GM12878 (cell line): ENCODE results near the gene GIMAP2. TPM values are rescaled to one million over a fixed set of nuclear protein-coding genes. Genes with fewer than 3 reads are reported as not detected.

Source experiments
- ATF7 ChIP-seq: fragments of 450-650 bp; IDR thresholded peaks from 2 replicates; pipeline ENCODE4 v1.6.1; 2016; ENCODE audit warnings: low read depth, mild to moderate bottlenecking
- BHLHE40 ChIP-seq, 2 experiments: fragments of 450-650 bp in 1 of 2; IDR thresholded peaks; 2 replicates each; pipeline ENCODE4 v1.6.1; 2011 to 2017; ENCODE audit warnings: low read depth in 2 of 2, borderline replicate concordance in 1 of 2, improper control_type of control experiment in 1 of 2, low read length in 1 of 2, mild to moderate bottlenecking in 1 of 2
- BMI1 ChIP-seq: fragments of 450-650 bp; IDR thresholded peaks from 2 replicates; pipeline ENCODE4 v1.6.1; 2016; ENCODE audit warnings: mild to moderate bottlenecking, moderate library complexity, borderline replicate concordance
- CHD1 ChIP-seq: IDR thresholded peaks from 2 replicates; pipeline ENCODE4 v1.6.1; 2012; ENCODE audit warnings: low read depth, low read length, improper control_type of control experiment
- ESRRA ChIP-seq: IDR thresholded peaks from 2 replicates; pipeline ENCODE4 v1.6.1; 2012; ENCODE audit warnings: mild to moderate bottlenecking, low read length, improper control_type of control experiment
- ETV6 ChIP-seq, 2 experiments: fragments of 450-650 bp in 1 of 2; IDR thresholded peaks in 1 of 2; conservative IDR thresholded peaks in 1 of 2; 2 replicates each; pipeline ENCODE4 v1.6.1; 2014; ENCODE audit warnings: antibody characterized with exemption in 1 of 2, borderline replicate concordance in 1 of 2, low read depth in 1 of 2, mild to moderate bottlenecking in 1 of 2, moderate library complexity in 1 of 2
- EZH2 ChIP-seq: IDR thresholded peaks from 2 replicates; pipeline ENCODE4 v1.6.1; 2012; ENCODE audit warnings: low read depth, mild to moderate bottlenecking, control low read depth, inconsistent platforms, low read length, borderline replicate concordance; ENCODE audit not compliant: control insufficient read depth
- FOXM1 ChIP-seq: IDR thresholded peaks from 2 replicates; pipeline ENCODE4 v1.6.1; 2012; ENCODE audit warnings: low read depth, mild to moderate bottlenecking, inconsistent platforms, low read length, moderate library complexity
- HDAC6 ChIP-seq: fragments of 200-600 bp; sonication (generic); IDR thresholded peaks from one replicate; pipeline ENCODE4 v1.8.0; 2017; ENCODE audit warnings: antibody characterized with exemption; ENCODE audit not compliant: unreplicated experiment
- HDGF ChIP-seq: fragments of 450-650 bp; IDR thresholded peaks from 2 replicates; pipeline ENCODE4 v1.6.1; 2016; ENCODE audit warnings: antibody characterized with exemption
- JUNB ChIP-seq: IDR thresholded peaks from 2 replicates; pipeline ENCODE4 v1.6.1; 2016; ENCODE audit warnings: antibody characterized with exemption, mild to moderate bottlenecking
- LARP7 ChIP-seq: fragments of 450-650 bp; IDR thresholded peaks from 2 replicates; pipeline ENCODE4 v1.6.1; 2017; ENCODE audit warnings: mild to moderate bottlenecking
- NFXL1 ChIP-seq: fragments of 450-650 bp; IDR thresholded peaks from 2 replicates; pipeline ENCODE4 v1.6.1; 2017; ENCODE audit warnings: antibody characterized with exemption, mild to moderate bottlenecking, borderline replicate concordance
- POLR2A ChIP-seq: IDR thresholded peaks from 2 replicates; pipeline ENCODE4 v1.6.1; 2011; ENCODE audit warnings: low read depth, mild to moderate bottlenecking, low read length
- RAD51 ChIP-seq: fragments of 450-650 bp; IDR thresholded peaks from 2 replicates; pipeline ENCODE4 v1.6.1; 2016; ENCODE audit warnings: moderate library complexity, mild to moderate bottlenecking, inconsistent platforms
- RBBP5 ChIP-seq: fragments of 200-600 bp; sonication (generic); conservative IDR thresholded peaks from 2 replicates; pipeline ENCODE4 v1.6.1; 2016
- SMAD1 ChIP-seq: fragments of 450-650 bp; IDR thresholded peaks from 2 replicates; pipeline ENCODE4 v1.6.1; 2018; ENCODE audit warnings: mild to moderate bottlenecking, low read depth; ENCODE audit not compliant: partially characterized antibody
- SPI1 ChIP-seq: IDR thresholded peaks from 2 replicates; pipeline ENCODE4 v1.6.1; 2011; ENCODE audit warnings: low read depth, mild to moderate bottlenecking, low read length, moderate library complexity, borderline replicate concordance; ENCODE audit not compliant: insufficient read depth
- TARDBP ChIP-seq: IDR thresholded peaks from 2 replicates; pipeline ENCODE4 v1.6.1; 2016; ENCODE audit warnings: borderline replicate concordance
- TCF12 ChIP-seq: IDR thresholded peaks from 2 replicates; pipeline ENCODE4 v1.6.1; 2011; ENCODE audit warnings: low read depth, mild to moderate bottlenecking, low read length
- WRNIP1 ChIP-seq: IDR thresholded peaks from 2 replicates; pipeline ENCODE4 v1.6.1; 2011; ENCODE audit warnings: low read depth, low read length, improper control_type of control experiment, borderline replicate concordance
- YY1 ChIP-seq: IDR thresholded peaks from 2 replicates; pipeline ENCODE4 v1.6.1; 2011; ENCODE audit warnings: low read depth, mild to moderate bottlenecking, low read length
- ZBED1 ChIP-seq: IDR thresholded peaks from 2 replicates; pipeline ENCODE4 v1.6.1; 2016; ENCODE audit warnings: borderline replicate concordance
- ZNF207 ChIP-seq: fragments of 450-650 bp; IDR thresholded peaks from 2 replicates; pipeline ENCODE4 v1.6.1; 2014; ENCODE audit warnings: antibody characterized with exemption, mild to moderate bottlenecking, borderline replicate concordance
- ZNF274 ChIP-seq: IDR thresholded peaks from one replicate; pipeline ENCODE4 v1.8.0; 2011; ENCODE audit not compliant: insufficient read length, insufficient read depth
- polyA plus RNA-seq, 11 experiments: library from polyadenylated mRNA; depleted of rRNA in 4 of 11; unstranded in 6 of 11; stranded (reverse) in 5 of 11; fragments of >200 nt; fragmentation: Nextera tagmentation in 4 of 11; fragmentation: Illumina TruSeq in 1 of 11; extraction: Ambion mirVana in 4 of 11; extraction: Trizol in 1 of 11; gene quantifications; 1 replicate in 1 of 11; 2 replicates in 10 of 11; pipeline versions ENCODE4 v1.2.1 to v1.2.3, GENCODE V29; 2011 to 2016; ENCODE audit warnings: inconsistent platforms in 2 of 11, missing spikeins in 2 of 11, low read depth in 1 of 11
- total RNA-seq, 4 experiments: library from RNA; depleted of rRNA in 3 of 4; stranded (reverse); fragments of >200 nt in 3 of 4; fragmentation: Illumina TruSeq in 1 of 4; extraction: Trizol in 1 of 4; gene quantifications; 2 replicates each; pipeline versions ENCODE4 v1.2.1 to v1.2.3, GENCODE V29; 2013 to 2021
- TF ChIP-seq, protein P1 (sequence below): IDR thresholded peaks from 2 replicates; pipeline ENCODE4 v1.6.1; 2012; ENCODE audit warnings: low read depth, low read length, improper control_type of control experiment
- TF ChIP-seq, protein P2 (sequence below): IDR thresholded peaks from 2 replicates; pipeline ENCODE4 v1.6.1; 2011; ENCODE audit warnings: borderline replicate concordance, low read depth, mild to moderate bottlenecking, moderate library complexity, low read length; ENCODE audit not compliant: insufficient read depth, poor library complexity, severe bottlenecking
- TF ChIP-seq, protein P3 (sequence below): fragments of 450-650 bp; IDR thresholded peaks from 2 replicates; pipeline ENCODE4 v1.6.1; 2014; ENCODE audit warnings: mild to moderate bottlenecking
- TF ChIP-seq, protein P4 (sequence below), 3 experiments: IDR thresholded peaks in 2 of 3; conservative IDR thresholded peaks in 1 of 3; 2 replicates each; pipeline ENCODE4 v1.5.1; 2011; ENCODE audit warnings: low read depth in 3 of 3, low read length in 3 of 3, mild to moderate bottlenecking in 3 of 3, control low read depth in 2 of 3, moderate library complexity in 2 of 3, inconsistent platforms in 1 of 3, mixed read lengths in 1 of 3; ENCODE audit not compliant: control insufficient read depth in 2 of 3, insufficient read depth in 1 of 3; ENCODE audit errors: extremely low read depth in 1 of 3

GIMAP2 gene
- total and polyA plus RNA-seq, 10 of the 15 experiments (the other 5 are each of a cell fraction or from before 2014, with no cell fraction given), result 21.3 to 102 (median 31.8) TPM

DNA sequence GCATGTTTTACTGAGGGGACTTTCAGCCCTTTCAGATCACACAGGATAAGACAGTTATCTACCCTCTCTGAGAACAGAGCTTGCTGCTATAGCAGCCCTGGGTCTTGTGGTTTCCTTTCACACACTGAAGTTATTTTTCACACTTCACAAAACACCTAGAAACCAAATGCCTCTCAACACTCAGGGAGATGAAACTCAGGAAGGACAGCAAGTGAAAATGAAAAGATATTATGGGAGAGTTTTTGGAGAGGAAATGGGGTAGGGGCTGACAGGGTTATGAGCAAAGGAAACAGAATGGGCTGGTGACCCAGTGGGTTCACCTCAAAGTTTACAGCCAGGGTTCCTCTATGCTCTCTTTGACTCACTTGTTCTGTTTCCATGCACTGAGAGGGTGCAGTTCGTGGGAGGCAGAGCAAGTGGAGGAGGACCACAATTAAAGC is 17.0 kb upstream of the GIMAP2 start (continued):
- TF ChIP-seq LARP7, result no peak
- no peak; the same call in 1 of the 2 replicates for TF ChIP-seq ZNF207
- no peak for TF ChIP-seq CHD1
- TF ChIP-seq ETV6 (conservative IDR thresholded peaks at IDR 0.05 in 1 of 2, IDR thresholded peaks at IDR 0.05 in 1 of 2; ENCODE audit: borderline replicate concordance in 1 of 2, low read depth in 1 of 2), result peak in 1 of 2 experiments; percentile 69; a peak in 1 of 4 replicates
- peak; percentile 37; the same call in 1 of the 2 replicates for TF ChIP-seq POLR2A
- 0 out of 2 replicates have a peak, but pooled peaks have one; percentile 5 for TF ChIP-seq YY1
- TF ChIP-seq FOXM1, result peak; percentile 91
- TF ChIP-seq RAD51, result no peak
- no peak for TF ChIP-seq HDGF
- no peak for TF ChIP-seq TARDBP
- peak; percentile 68 for TF ChIP-seq ATF7
- peak; percentile 64 for TF ChIP-seq TCF12
- no peak for TF ChIP-seq HDAC6
- TF ChIP-seq, protein P1, sequence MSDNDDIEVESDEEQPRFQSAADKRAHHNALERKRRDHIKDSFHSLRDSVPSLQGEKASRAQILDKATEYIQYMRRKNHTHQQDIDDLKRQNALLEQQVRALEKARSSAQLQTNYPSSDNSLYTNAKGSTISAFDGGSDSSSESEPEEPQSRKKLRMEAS, result 0 out of 2 replicates have a peak, but pooled peaks have one; percentile 42
- no peak for TF ChIP-seq ZNF274
- TF ChIP-seq ZBED1, result peak; percentile 76; the same call in 1 of the 2 replicates
- TF ChIP-seq EZH2, result no peak
- TF ChIP-seq RBBP5, result no peak
- TF ChIP-seq SPI1, result 0 out of 2 replicates have a peak, but pooled peaks have one; percentile 23
- TF ChIP-seq, protein P2, sequence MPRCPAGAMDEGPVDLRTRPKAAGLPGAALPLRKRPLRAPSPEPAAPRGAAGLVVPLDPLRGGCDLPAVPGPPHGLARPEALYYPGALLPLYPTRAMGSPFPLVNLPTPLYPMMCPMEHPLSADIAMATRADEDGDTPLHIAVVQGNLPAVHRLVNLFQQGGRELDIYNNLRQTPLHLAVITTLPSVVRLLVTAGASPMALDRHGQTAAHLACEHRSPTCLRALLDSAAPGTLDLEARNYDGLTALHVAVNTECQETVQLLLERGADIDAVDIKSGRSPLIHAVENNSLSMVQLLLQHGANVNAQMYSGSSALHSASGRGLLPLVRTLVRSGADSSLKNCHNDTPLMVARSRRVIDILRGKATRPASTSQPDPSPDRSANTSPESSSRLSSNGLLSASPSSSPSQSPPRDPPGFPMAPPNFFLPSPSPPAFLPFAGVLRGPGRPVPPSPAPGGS, result peak; percentile 96
- peak; percentile 54; the same call in 1 of the 2 replicates for TF ChIP-seq BMI1
- no peak for TF ChIP-seq ESRRA
- TF ChIP-seq SMAD1, result peak; percentile 95
- TF ChIP-seq JUNB, result 0 out of 2 replicates have a peak, but pooled peaks have one; percentile 29
- TF ChIP-seq, protein P3, sequence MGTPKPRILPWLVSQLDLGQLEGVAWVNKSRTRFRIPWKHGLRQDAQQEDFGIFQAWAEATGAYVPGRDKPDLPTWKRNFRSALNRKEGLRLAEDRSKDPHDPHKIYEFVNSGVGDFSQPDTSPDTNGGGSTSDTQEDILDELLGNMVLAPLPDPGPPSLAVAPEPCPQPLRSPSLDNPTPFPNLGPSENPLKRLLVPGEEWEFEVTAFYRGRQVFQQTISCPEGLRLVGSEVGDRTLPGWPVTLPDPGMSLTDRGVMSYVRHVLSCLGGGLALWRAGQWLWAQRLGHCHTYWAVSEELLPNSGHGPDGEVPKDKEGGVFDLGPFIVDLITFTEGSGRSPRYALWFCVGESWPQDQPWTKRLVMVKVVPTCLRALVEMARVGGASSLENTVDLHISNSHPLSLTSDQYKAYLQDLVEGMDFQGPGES, result no peak
- TF ChIP-seq, protein P4, sequence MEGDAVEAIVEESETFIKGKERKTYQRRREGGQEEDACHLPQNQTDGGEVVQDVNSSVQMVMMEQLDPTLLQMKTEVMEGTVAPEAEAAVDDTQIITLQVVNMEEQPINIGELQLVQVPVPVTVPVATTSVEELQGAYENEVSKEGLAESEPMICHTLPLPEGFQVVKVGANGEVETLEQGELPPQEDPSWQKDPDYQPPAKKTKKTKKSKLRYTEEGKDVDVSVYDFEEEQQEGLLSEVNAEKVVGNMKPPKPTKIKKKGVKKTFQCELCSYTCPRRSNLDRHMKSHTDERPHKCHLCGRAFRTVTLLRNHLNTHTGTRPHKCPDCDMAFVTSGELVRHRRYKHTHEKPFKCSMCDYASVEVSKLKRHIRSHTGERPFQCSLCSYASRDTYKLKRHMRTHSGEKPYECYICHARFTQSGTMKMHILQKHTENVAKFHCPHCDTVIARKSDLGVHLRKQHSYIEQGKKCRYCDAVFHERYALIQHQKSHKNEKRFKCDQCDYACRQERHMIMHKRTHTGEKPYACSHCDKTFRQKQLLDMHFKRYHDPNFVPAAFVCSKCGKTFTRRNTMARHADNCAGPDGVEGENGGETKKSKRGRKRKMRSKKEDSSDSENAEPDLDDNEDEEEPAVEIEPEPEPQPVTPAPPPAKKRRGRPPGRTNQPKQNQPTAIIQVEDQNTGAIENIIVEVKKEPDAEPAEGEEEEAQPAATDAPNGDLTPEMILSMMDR (IDR thresholded peaks at IDR 0.05 in 2 of 3, conservative IDR thresholded peaks at IDR 0.05 in 1 of 3; ENCODE audit: control insufficient read depth in 2 of 3, extremely low read depth in 1 of 3, insufficient read depth in 1 of 3, low read depth in 3 of 3, low read length in 3 of 3), result no peak
- TF ChIP-seq NFXL1, result no peak
- TF ChIP-seq BHLHE40 (IDR thresholded peaks at IDR 0.05; ENCODE audit: borderline replicate concordance in 1 of 2, low read depth in 2 of 2, low read length in 1 of 2), result peak; percentile 19 to 58; a peak in 2 of 4 replicates
- no peak for TF ChIP-seq WRNIP1
